RWPE2 (cell line): ENCODE measurements around the gene CAMP.

Experiments used
- ATAC-seq: fragments of 200-7000 bp; cut with Tn5 transposase; 3 replicates; pipeline ENCODE4 v1.9.1; 2021; ENCODE audit warnings: low read depth
- DNase-seq: peaks from one replicate; pipeline ENCODE4 v3.0.0-alpha.2; 2020; ENCODE audit warnings: low spot score
- H3K27ac ChIP-seq: fragments of 450-650 bp; 2 replicates; pipeline ENCODE4 v1.5.1; 2017; ENCODE audit warnings: mild to moderate bottlenecking; ENCODE audit not compliant: poor library complexity, severe bottlenecking
- H3K27me3 ChIP-seq: fragments of 250-450 bp; sonication (Bioruptor Pico); 2 replicates; pipeline ENCODE4 v1.5.1; 2021; ENCODE audit warnings: mild to moderate bottlenecking, moderate library complexity; ENCODE audit not compliant: insufficient read depth, poor library complexity, severe bottlenecking
- H3K36me3 ChIP-seq: fragments of 250-450 bp; sonication (Bioruptor Pico); 2 replicates; pipeline ENCODE4 v1.5.1; 2020; ENCODE audit warnings: low read depth, mild to moderate bottlenecking, moderate library complexity
- H3K4me1 ChIP-seq: fragments of 250-450 bp; sonication (Bioruptor Pico); 2 replicates; pipeline ENCODE4 v1.5.1; 2021; ENCODE audit warnings: mild to moderate bottlenecking, moderate library complexity; ENCODE audit not compliant: insufficient read depth, poor library complexity, severe bottlenecking
- H3K4me3 ChIP-seq: fragments of 250-450 bp; sonication (Bioruptor Pico); 2 replicates; pipeline ENCODE4 v1.5.1; 2021; ENCODE audit warnings: mild to moderate bottlenecking, moderate library complexity; ENCODE audit not compliant: severe bottlenecking
- H3K9me3 ChIP-seq: fragments of 250-450 bp; sonication (Bioruptor Pico); 2 replicates; pipeline ENCODE4 v1.5.1; 2021; ENCODE audit warnings: mild to moderate bottlenecking, moderate library complexity; ENCODE audit not compliant: severe bottlenecking
- CTCF ChIP-seq: fragments of 450-650 bp; IDR thresholded peaks from one replicate; pipeline ENCODE4 v1.5.1; 2017; ENCODE audit warnings: mild to moderate bottlenecking, moderate library complexity; ENCODE audit not compliant: poor library complexity, severe bottlenecking

CAMP gene

GRCh38 chr3:48232232-48232631 lies 8.9 kb downstream of the CAMP start:
- Histone ChIP-seq H3K36me3 (no peaks in the 10 kb centered on the region), H3K27ac (no peak overlapping the region), H3K4me3 (no peak overlapping the region), H3K27me3 (no peaks in the 10 kb centered on the region), H3K4me1 (no peaks in the 10 kb centered on the region), H3K9me3 (no peaks in the 10 kb centered on the region)
- ATAC-seq (no peak), DNase-seq (no peak)
- TF ChIP-seq CTCF: no peak

GRCh38 chr3:48232734-48233133 lies 9.4 kb downstream of the CAMP start:
- no peaks in the 10 kb centered on the region for H3K27me3 ChIP-seq
- H3K9me3 ChIP-seq: no peaks in the 10 kb centered on the region
- no peak for DNase-seq
- no peak overlapping the region for H3K27ac ChIP-seq
- TF ChIP-seq CTCF: peak; percentile 86
- no peak overlapping the region for H3K4me3 ChIP-seq
- no peaks in the 10 kb centered on the region for H3K36me3 ChIP-seq
- H3K4me1 ChIP-seq: no peaks in the 10 kb centered on the region
- ATAC-seq: peak; percentile 98

- Histone ChIP-seq H3K4me1 (no peaks in the 10 kb centered on the region), H3K27ac (no peak overlapping the region), H3K27me3 (no peaks in the 10 kb centered on the region), H3K36me3 (no peaks in the 10 kb centered on the region), H3K4me3 (no peak overlapping the region), H3K9me3 (no peaks in the 10 kb centered on the region)
- DNase-seq (no peak), ATAC-seq (no peak)
- no peak for TF ChIP-seq CTCF
Measured at GRCh38 chr3:48233542-48233941, 10.2 kb downstream of the CAMP start.

GRCh38 chr3:48236531-48236930 lies 13.2 kb downstream of the CAMP start:
- no peaks in the 10 kb centered on the region for H3K9me3 ChIP-seq
- no peak for TF ChIP-seq CTCF
- H3K4me1 ChIP-seq: no peaks in the 10 kb centered on the region
- H3K27me3 ChIP-seq: no peaks in the 10 kb centered on the region
- DNase-seq (no peak), ATAC-seq (no peak)
- H3K4me3 ChIP-seq: no peak overlapping the region
- H3K36me3 ChIP-seq: no peaks in the 10 kb centered on the region
- no peak overlapping the region for H3K27ac ChIP-seq

- no peaks in the 10 kb centered on the region for H3K9me3 ChIP-seq
- DNase-seq (no peak), ATAC-seq (no peak)
- no peak overlapping the region for H3K4me3 ChIP-seq
- H3K4me1 ChIP-seq: peaks cover 7% of the 10 kb centered on the region
- H3K27ac ChIP-seq: no peak overlapping the region
- no peaks in the 10 kb centered on the region for H3K36me3 ChIP-seq
- TF ChIP-seq CTCF: no peak
- no peaks in the 10 kb centered on the region for H3K27me3 ChIP-seq
Measured at GRCh38 chr3:48238531-48239085, 15.3 kb downstream of the CAMP start.
